Smooth muscle cell of the pulmonary artery (primary cell): ENCODE results near the gene AOC1. TPM values are rescaled to one million over a fixed set of nuclear protein-coding genes. Genes with fewer than 3 reads are reported as not detected.

ENCODE experiments used
- total RNA-seq: library from RNA; depleted of rRNA; stranded (reverse); fragments of >200 nt; gene quantifications from 2 replicates; pipeline ENCODE4 v1.2.3, GENCODE V29; 2014

AOC1 gene
- total RNA-seq = not detected in 2 replicates

GRCh38 chr7:150852371-150852905 is at the start of gene AOC1:
Gene AOC1, plus strand, starts transcription at chr7:150852517. Its CDS starts 3,954 bp downstream, at chr7:150856471.

Other genes starting within 250 kb of the AOC1 start
- gene GIMAP6, start 220.1 kb upstream of the AOC1 start, total RNA-seq = 0.13 and 0.46 TPM in 2 replicates
- gene GIMAP2, start 166.8 kb upstream of the AOC1 start, total RNA-seq = 0.43 and 1.7 TPM in 2 replicates
- gene GIMAP1, start 135.9 kb upstream of the AOC1 start, total RNA-seq = 0.03 TPM in 1 of 2 replicates, not detected in the other
- not detected in 2 replicates for gene GIMAP5, start 115.1 kb upstream of the AOC1 start, total RNA-seq
- not detected in 2 replicates for gene TMEM176B, start 52.2 kb upstream of the AOC1 start, total RNA-seq
- not detected in 2 replicates for gene TMEM176A, start 51.7 kb upstream of the AOC1 start, total RNA-seq
- gene KCNH2, start 125.8 kb downstream of the AOC1 start, total RNA-seq = 0.13 and 0.79 TPM in 2 replicates
- gene NOS3, start 138.5 kb downstream of the AOC1 start, total RNA-seq = 0.17 and 0.33 TPM in 2 replicates
- gene ATG9B, start 172.0 kb downstream of the AOC1 start, total RNA-seq = 0.98 and 1.2 TPM in 2 replicates
- gene ABCB8, start 175.9 kb downstream of the AOC1 start, total RNA-seq = 34.2 and 37.6 TPM in 2 replicates
- gene ASIC3, start 196.0 kb downstream of the AOC1 start, total RNA-seq = 0.26 TPM in 2 replicates
- 17.9 and 18.8 TPM in 2 replicates for gene CDK5, start 205.4 kb downstream of the AOC1 start, total RNA-seq
- 88.2 and 137 TPM in 2 replicates for gene SLC4A2, start 207.1 kb downstream of the AOC1 start, total RNA-seq
- gene FASTK, start 228.3 kb downstream of the AOC1 start, total RNA-seq = 75.0 and 92.8 TPM in 2 replicates
- 25.5 and 26.2 TPM in 2 replicates for gene TMUB1, start 231.0 kb downstream of the AOC1 start, total RNA-seq
- gene AGAP3, start 234.0 kb downstream of the AOC1 start, total RNA-seq = 31.9 and 61.6 TPM in 2 replicates